Myocyte (in vitro differentiated cells): ENCODE results near the gene ERG. TPM values are rescaled to one million over a fixed set of nuclear protein-coding genes. Genes with fewer than 3 reads are reported as not detected.

Experiments
- DNase-seq: peaks from one replicate; pipeline ENCODE4 v3.0.0-alpha.2; 2012; ENCODE audit warnings: low read depth
- total RNA-seq: library from RNA; depleted of rRNA; stranded (reverse); fragments of >200 nt; gene quantifications from 2 replicates; pipeline ENCODE4 v1.2.3, GENCODE V29; 2014

The ERG gene
- total RNA-seq, 1 donor from 2014 or later, result 1.4 TPM

DNA sequence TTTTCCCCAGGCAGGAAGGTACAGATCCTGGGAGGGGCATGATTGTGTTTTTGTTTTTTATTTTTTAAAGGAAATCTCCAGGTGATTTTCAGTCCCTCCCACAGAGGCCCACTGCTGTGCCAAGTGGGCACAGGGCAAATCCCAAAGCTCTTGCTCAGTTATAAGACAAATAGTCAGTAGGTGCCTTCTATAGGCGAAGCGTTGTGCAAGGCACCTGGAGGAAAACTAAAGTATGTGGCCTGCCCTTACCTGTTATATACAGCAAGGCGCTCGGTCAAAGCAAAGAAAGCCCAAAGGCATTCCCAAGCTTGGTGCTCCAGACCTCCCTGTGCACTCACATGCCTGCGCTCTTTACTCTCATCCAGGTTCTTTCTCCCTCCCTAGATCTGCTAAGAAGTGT lies 160.5 kb downstream of the ERG start:
- DNase-seq, result no peak

DNA sequence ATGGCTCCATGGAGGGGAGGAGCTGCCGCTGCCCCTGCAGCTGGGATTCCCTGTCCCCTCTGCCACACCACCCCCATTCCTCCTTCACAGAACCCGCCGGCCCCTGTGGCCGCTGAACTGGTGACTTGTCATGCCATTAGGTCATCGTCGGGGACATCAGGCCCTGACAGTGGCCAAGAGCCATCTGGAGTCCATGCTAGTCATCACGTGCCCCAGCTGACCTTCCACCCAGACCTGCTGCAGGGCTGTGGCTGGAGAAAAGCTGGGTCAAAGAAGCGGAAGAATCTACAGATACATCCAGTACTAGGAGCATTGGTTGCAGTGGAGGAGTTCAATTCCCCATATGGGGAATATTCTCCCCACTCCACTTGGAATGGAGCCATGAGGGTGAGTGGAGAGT lies 163.4 kb downstream of the ERG start:
- DNase-seq, result no peak

DNA sequence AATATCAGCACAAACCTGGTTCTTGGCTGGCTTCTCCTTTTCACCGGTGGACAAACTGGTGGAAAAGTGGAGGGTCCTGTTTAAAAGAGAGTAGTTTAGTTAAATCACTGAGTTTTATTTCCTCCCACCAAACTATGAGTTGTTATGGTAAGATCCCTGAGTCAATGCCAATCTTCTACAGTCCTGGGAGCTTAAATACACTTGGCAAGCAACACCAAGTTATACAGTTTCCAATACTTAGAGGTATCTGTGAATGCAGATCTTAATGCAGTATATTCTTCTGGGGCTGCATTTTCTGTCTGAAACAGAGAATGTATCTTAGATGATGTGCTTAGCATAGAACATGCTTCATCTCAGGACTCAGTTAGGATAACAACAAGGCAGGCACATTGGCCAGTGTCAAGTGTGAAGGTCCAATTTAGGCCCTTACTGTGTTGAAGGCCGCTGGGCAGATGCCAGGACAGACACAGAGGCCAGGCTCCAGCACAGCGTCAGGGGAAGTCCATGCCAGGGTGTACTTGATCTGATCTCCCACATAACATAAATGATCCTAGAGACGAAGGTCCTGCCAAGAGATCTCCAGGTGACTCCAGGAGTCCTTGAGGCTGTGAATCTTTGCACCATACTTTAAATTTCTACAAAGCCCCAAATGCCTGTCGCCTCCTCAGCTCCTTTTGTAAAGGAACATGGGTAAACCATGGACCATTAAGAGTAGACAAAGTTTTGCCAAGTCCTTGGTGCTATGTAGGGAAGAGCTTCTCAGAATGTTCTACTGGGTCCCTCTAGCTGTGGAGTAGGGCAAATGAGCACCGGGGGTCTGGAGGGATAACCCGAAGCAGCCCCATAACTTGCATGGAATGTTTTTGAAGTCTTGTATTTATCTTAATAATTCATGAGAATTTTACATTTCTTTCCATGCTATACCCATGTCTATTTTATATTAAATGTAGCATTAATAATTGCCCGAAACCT lies 164.7 kb downstream of the ERG start:
- DNase-seq, result peak; percentile 50

DNA sequence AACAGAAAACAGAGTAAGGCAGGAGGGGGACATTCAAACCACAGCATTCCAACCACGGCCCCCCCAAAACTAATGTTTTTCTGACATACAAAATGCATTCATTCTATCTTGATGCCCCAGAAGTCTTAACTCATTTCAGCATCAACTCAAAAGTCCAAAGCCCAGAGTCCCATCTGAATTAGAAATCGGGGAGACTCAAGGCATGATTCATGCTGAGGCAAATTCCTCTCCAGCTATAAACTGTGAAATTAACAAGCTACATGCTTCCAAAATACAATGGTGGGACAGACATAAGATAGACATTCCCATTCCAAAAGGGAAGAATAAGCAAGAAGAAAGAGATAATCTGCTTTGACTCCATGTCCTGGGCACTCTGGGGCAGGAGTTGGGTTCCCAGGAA lies 167.6 kb downstream of the ERG start:
- no peak for DNase-seq

Other genes with a start within 250 kb of the ERG start
- 12.0 and 14.8 TPM in 2 replicates for gene KCNJ15, start 241.5 kb downstream of the ERG start, total RNA-seq